ENCODE measurements around the gene RIT2.

GRCh38 chr18:42996824-42997223, 118.7 kb downstream of the RIT2 start:
- TF ChIP-seq CTCF (IDR thresholded peaks at IDR 0.05) (no peak), POLR2A (IDR thresholded peaks at IDR 0.05) (no peak), EP300 (IDR thresholded peaks at IDR 0.05) (no peak)

Data from tibial nerve (tissue), 4 donors.